GM12872 (cell line): Measurements from ENCODE around the gene AGL.

Experiments used
- CTCF ChIP-seq: IDR thresholded peaks from 3 replicates; pipeline ENCODE4 v1.5.1; 2011; ENCODE audit warnings: low read depth, mild to moderate bottlenecking, low read length, moderate library complexity; ENCODE audit not compliant: insufficient read depth

Gene AGL

GRCh38 chr1:99843760-99844159 is 6.4 kb upstream of the AGL start:
- TF ChIP-seq CTCF, result no peak

DNA sequence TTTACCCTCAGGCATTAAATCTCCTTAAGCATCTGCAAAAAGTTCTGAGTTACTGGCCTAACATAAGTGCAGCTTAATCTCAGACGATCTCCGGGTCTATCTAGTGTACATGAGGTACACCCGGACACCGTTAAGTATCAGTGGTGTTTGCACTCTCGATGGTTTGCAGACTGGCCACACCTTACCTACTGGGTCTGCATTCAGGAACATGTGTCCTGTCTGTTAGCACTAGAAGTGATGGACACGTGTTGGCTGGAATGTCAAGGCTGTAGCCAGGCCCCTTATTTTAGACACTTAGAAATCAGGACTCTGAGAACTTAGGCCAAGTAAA is 783 bp upstream of the AGL start:
- TF ChIP-seq CTCF, result no peak

- no peak for TF ChIP-seq CTCF
Observed at GRCh38 chr1:99850459-99851291, 514 bp downstream of the AGL start.

DNA sequence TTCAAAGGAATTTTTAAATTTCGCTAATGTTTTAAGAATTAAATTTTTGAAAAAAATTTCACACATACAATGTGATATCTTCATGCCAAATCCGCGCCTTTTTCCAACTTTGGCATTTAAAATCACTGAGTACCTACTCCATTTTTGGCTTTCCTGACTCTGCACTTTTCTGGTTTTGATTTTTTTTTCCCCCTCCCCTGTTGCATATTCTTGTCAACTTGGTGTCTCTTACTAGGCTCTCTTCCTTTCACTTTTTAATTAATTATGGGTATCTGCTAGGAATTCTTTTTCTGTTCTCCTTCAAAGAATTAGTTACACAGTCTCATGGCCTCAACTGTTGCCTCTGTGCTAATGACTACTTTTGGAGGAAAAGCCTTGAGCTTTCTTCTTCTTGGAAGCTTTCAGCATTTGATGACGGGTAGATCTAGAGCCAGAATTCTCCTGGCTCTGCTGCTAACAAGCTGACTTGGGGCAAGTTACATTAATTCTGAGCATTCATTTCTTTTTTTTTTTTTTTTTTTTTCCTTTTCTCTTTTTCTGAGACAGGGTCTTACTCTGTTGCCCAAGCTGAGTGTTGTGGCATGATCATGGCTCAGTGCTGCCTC is 1.8 kb downstream of the AGL start:
- TF ChIP-seq CTCF, result no peak

DNA sequence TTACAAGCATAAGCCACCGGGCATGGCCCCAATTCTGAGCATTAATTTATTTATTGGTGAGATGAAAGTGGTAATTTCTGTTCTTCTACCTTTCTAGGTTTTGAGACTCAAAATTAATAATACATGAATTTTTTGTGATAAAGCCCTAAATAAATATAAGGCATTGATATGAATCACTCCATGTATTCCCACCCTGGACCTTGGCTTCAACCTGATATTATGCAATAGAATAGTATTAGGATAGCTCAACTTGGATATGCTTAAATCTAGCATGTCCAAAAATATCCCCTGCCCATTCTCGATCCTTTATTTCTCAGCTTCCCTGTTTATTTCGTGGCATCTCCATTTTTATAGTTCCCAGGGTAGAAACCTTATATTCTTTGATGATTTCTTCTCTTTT is 2.5 kb downstream of the AGL start:
- TF ChIP-seq CTCF, result no peak

DNA sequence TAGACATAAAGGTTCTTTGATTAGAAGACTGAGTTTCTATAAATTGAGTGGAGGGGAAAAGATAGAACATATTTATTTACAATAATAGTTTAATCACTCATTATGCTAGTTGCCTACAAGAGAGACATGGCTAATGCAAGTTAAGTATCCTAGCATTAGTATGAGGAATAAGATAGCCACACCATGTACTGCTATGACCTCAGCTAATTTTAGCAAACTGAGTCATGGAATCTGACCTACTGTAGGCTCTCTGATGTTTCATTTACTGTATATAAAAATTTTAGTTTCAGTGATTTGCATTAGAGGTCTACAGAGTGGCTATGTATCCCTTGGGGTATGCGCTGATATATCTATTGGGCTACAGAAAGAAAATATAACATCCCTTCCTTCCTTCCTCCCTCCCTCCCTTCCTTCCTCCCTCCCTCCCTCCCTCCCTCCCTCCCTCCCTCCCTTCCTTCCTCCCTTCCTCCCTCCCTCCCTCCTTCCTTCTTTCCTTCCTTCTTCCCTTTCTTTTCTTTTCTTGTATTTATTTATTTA is 5.8 kb downstream of the AGL start:
- no peak for TF ChIP-seq CTCF

DNA sequence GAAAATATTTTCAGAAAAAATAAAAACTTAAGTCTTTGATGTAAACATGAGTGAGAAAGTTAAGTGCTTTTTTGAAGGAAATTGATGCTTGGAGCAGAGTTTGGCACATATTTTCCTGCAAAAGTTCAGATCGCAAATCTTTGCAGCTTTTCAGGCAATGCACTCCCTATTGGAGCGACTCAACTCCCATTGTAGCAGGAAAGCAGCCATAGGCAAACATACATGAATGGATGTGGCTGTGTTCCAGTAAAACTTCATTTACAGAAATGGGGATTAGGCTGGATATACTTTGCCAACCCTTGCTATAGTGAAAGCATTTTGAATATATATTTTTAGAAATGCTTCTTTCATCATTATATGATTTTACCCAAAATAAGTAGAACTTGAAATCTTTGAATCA is 8.1 kb downstream of the AGL start:
- TF ChIP-seq CTCF, result no peak
